SK-N-SH (cell line): ENCODE data around the gene TELO2. TPM values are rescaled to one million over a fixed set of nuclear protein-coding genes. Genes with fewer than 3 reads are reported as not detected.

Source experiments
- CTCF ChIA-PET: fragments of 300-600, 350-600 bp; formaldehyde crosslinking; extraction: SDS; loops from one replicate; lab custom pipeline; 2021; lab: Yijun Ruan, JAX
- POLR2A ChIA-PET: fragments of 350-600 bp; sonication (Branson Sonifier 250); formaldehyde crosslinking; extraction: SDS; loops from one replicate; lab custom pipeline; 2020; ENCODE audit warnings: antibody characterized with exemption, inconsistent platforms; lab: Yijun Ruan, JAX
- DNase-seq: peaks from one replicate; pipeline ENCODE4 v3.0.0; 2012
- H2AFZ ChIP-seq: fragments of 200-600 bp; sonication (generic); 2 replicates; pipeline ENCODE4 v1.8.1; 2016; ENCODE audit warnings: antibody characterized with exemption, mild to moderate bottlenecking, low read depth
- H3F3A ChIP-seq: fragments of 200-600 bp; sonication (generic); replicated peaks from 2 replicates; pipeline ENCODE3; 2016; ENCODE audit warnings: antibody characterized with exemption, mild to moderate bottlenecking; ENCODE audit not compliant: insufficient read depth
- H3K27ac ChIP-seq, 2 experiments: fragments of 200-500 bp in 1 of 2; fragments of 200-600 bp in 1 of 2; sonication (Bioruptor generic) in 1 of 2; sonication (generic), shearing (Covaris generic) in 1 of 2; 2 replicates each; pipeline versions ENCODE4 v1.5.1 to v1.6.1; 2014 to 2016; ENCODE audit warnings: low read depth in 2 of 2, inconsistent platforms in 1 of 2, low read length in 1 of 2, mild to moderate bottlenecking in 1 of 2, mixed read lengths in 1 of 2
- H3K27me3 ChIP-seq: fragments of 200-600 bp; sonication (generic), shearing (Covaris generic); 2 replicates; pipeline ENCODE4 v1.6.1; 2016; ENCODE audit warnings: mixed run types; ENCODE audit not compliant: insufficient read depth
- H3K36me3 ChIP-seq, 2 experiments: fragments of 200-500 bp in 1 of 2; fragments of 200-600 bp in 1 of 2; sonication (Bioruptor generic) in 1 of 2; sonication (generic) in 1 of 2; replicated peaks in 1 of 2; 2 replicates each; pipeline versions ENCODE3 to v1.5.1; 2014 to 2016; ENCODE audit warnings: low read length in 1 of 2, mild to moderate bottlenecking in 1 of 2; ENCODE audit not compliant: insufficient read depth in 2 of 2, control insufficient read depth in 1 of 2
- H3K4me1 ChIP-seq, 2 experiments: fragments of 200-500 bp in 1 of 2; fragments of 200-600 bp in 1 of 2; sonication (Bioruptor generic) in 1 of 2; sonication (generic), shearing (Covaris generic) in 1 of 2; 2 replicates each; pipeline versions ENCODE4 v1.5.1 to v1.6.1; 2014 to 2016; ENCODE audit warnings: low read depth in 1 of 2, low read length in 1 of 2, mixed run types in 1 of 2; ENCODE audit not compliant: insufficient read depth in 2 of 2, control insufficient read depth in 1 of 2
- H3K4me2 ChIP-seq: fragments of 200-600 bp; sonication (generic), shearing (Covaris generic); 2 replicates; pipeline ENCODE4 v1.6.1; 2017; ENCODE audit warnings: mixed run types
- H3K4me3 ChIP-seq, 2 experiments: fragments of 200-500 bp in 1 of 2; fragments of 200-600 bp in 1 of 2; sonication (Bioruptor generic) in 1 of 2; sonication (generic), shearing (Covaris generic) in 1 of 2; 2 replicates each; pipeline versions ENCODE4 v1.5.1 to v1.8.1; 2014 to 2016; ENCODE audit warnings: low read depth in 2 of 2, inconsistent platforms in 1 of 2, low read length in 1 of 2, mild to moderate bottlenecking in 1 of 2, mixed read lengths in 1 of 2, moderate library complexity in 1 of 2
- H3K79me2 ChIP-seq: fragments of 200-600 bp; sonication (generic); 2 replicates; pipeline ENCODE4 v1.8.1; 2017; ENCODE audit warnings: mild to moderate bottlenecking; ENCODE audit not compliant: insufficient read depth
- H3K9ac ChIP-seq: fragments of 200-600 bp; sonication (generic); 2 replicates; pipeline ENCODE4 v1.6.1; 2017; ENCODE audit warnings: mixed run types
- H3K9me2 ChIP-seq: fragments of 200-600 bp; sonication (generic); 2 replicates; pipeline ENCODE4 v1.6.1; 2017; ENCODE audit warnings: mixed run types
- H3K9me3 ChIP-seq: fragments of 200-600 bp; sonication (generic); 2 replicates; pipeline ENCODE4 v1.6.1; 2017; ENCODE audit warnings: mixed run types, mild to moderate bottlenecking, moderate library complexity
- H4K20me1 ChIP-seq: fragments of 200-600 bp; sonication (generic); 2 replicates; pipeline ENCODE4 v1.6.1; 2017; ENCODE audit warnings: mild to moderate bottlenecking, mixed run types; ENCODE audit not compliant: insufficient read depth
- ELF1 ChIP-seq: IDR thresholded peaks from 2 replicates; pipeline ENCODE4 v1.4.0; 2012
- MEF2A ChIP-seq: IDR thresholded peaks from 2 replicates; pipeline ENCODE4 v1.4.0; 2012; ENCODE audit warnings: low read depth, borderline replicate concordance
- MXI1 ChIP-seq: IDR thresholded peaks from 2 replicates; pipeline ENCODE4 v1.6.1; 2012; ENCODE audit warnings: mild to moderate bottlenecking, low read depth, low read length, improper control_type of control experiment
- RAD21 ChIP-seq: IDR thresholded peaks from 2 replicates; pipeline ENCODE4 v1.6.1; 2012; ENCODE audit warnings: mild to moderate bottlenecking, low read length
- RCOR1 ChIP-seq: fragments of 150-350 bp; IDR thresholded peaks from 2 replicates; pipeline ENCODE4 v1.6.1; 2017; ENCODE audit warnings: antibody characterized with exemption, low read length
- RFX5 ChIP-seq: IDR thresholded peaks from 2 replicates; pipeline ENCODE4 v1.6.1; 2012; ENCODE audit warnings: mild to moderate bottlenecking, improper control_type of control experiment, low read length
- SMC3 ChIP-seq: IDR thresholded peaks from 2 replicates; pipeline ENCODE4 v1.6.1; 2012; ENCODE audit warnings: low read depth, low read length, improper control_type of control experiment
- TAF1 ChIP-seq: IDR thresholded peaks from 2 replicates; pipeline ENCODE4 v1.6.1; 2012; ENCODE audit warnings: low read depth, mild to moderate bottlenecking, low read length, moderate library complexity, borderline replicate concordance
- WGBS: methylation state at CpG from one replicate; pipeline ENCODE4 v1.1.6; 2017; ENCODE audit warnings: low lambda C conversion rate; 5-methylcytosine and 5-hydroxymethylcytosine counted together
- polyA plus RNA-seq, 3 experiments: library from polyadenylated mRNA; depleted of rRNA; stranded (reverse); fragments of >200 nt; gene quantifications; 2 replicates each; pipeline ENCODE4 v1.2.3, GENCODE V29; 2012
- TF ChIP-seq, protein P1 (sequence below): IDR thresholded peaks from 2 replicates; pipeline ENCODE4 v1.4.0; 2012; ENCODE audit warnings: low read depth
- TF ChIP-seq, protein P2 (sequence below): IDR thresholded peaks from 2 replicates; pipeline ENCODE4 v1.4.0; 2012; ENCODE audit warnings: low read depth, borderline replicate concordance

Gene TELO2
- polyA plus RNA-seq, 1 of the 3 experiments (the other 2 are of a cell fraction), result 24.2 TPM

DNA sequence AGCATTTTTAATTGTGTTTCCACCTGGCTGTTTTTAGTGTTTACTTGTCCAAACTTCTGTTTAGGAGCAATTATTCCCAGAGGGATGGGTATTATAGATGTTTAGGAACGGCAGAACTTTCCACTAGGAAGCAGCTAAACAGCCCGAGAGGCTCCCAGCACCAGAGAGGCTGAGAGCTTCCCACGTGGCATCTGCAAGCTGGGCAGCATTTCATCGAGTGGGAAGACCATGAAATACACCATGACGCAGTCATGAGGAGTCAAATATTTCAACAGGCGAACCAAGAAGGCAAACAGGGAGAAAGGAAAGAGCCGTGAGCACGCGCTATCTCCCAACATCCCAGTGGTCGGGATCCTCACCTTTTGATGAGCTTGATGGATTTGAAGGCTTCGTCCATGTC lies 64.4 kb downstream of the TELO2 start:
- Histone ChIP-seq H3F3A (no peaks in the 10 kb centered on the region), H2AFZ (no peak overlapping the region), H3K4me3 (no peak overlapping the region), H3K4me2 (no peak overlapping the region), H3K36me3 (peaks cover 23 to 74% of the 10 kb centered on the region in 2 experiments), H3K27me3 (no peaks in the 10 kb centered on the region), H3K79me2 (no peaks in the 10 kb centered on the region), H3K27ac (no peak overlapping the region), H3K9me2 (no peaks in the 10 kb centered on the region), H4K20me1 (no peaks in the 10 kb centered on the region), H3K4me1 (no peaks in the 10 kb centered on the region), H3K9ac (no peak overlapping the region), H3K9me3 (no peaks in the 10 kb centered on the region)
- DNase-seq, result no peak
- POLR2A ChIA-PET, result no interaction called here
- TF ChIP-seq ELF1, result no peak
- TF ChIP-seq, protein P1, sequence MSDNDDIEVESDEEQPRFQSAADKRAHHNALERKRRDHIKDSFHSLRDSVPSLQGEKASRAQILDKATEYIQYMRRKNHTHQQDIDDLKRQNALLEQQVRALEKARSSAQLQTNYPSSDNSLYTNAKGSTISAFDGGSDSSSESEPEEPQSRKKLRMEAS, result no peak
- no peak for TF ChIP-seq MXI1
- TF ChIP-seq MEF2A, result no peak
- TF ChIP-seq, protein P2, sequence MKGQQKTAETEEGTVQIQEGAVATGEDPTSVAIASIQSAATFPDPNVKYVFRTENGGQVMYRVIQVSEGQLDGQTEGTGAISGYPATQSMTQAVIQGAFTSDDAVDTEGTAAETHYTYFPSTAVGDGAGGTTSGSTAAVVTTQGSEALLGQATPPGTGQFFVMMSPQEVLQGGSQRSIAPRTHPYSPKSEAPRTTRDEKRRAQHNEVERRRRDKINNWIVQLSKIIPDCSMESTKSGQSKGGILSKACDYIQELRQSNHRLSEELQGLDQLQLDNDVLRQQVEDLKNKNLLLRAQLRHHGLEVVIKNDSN, result no peak
- TF ChIP-seq RFX5, result no peak
- TF ChIP-seq RCOR1, result no peak
- TF ChIP-seq TAF1, result no peak
- CTCF ChIA-PET, result no interaction called here
- WGBS, result 97% methylated on average over 11 of the region's 11 CpGs

DNA sequence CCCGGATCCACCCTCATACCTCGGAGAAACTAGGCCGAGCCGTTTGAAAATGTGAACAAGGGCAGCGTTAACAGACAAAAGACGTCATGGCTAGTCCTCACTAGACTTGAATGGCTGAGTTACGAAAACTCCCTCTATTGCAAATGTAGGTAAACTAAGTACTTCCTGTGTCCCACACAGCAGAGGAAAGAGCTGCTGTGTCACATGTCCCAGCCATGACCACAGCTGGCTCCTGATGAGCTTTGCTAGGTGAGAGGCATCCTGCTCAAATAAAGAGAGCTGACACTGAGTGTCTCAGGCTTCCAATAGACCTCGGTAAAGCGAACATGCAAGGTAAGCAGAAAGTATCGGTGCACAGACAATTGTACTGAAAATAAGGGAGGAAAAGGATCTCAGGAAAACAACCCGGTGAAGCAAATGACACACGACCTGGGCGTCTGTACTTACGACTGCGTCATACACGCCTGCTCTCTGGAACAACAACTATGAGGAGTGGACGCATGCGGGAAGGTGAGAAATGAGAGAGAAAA lies 66.4 kb downstream of the TELO2 start:
- TF ChIP-seq SMC3, result no peak
- no peak for TF ChIP-seq TAF1
- TF ChIP-seq RCOR1, result no peak
- TF ChIP-seq RAD21, result no peak
- TF ChIP-seq, all 33 proteins: peak for 0
- ChIA-PET CTCF (no interaction called here), POLR2A (no interaction called here)
- H3K9me3 ChIP-seq, result no peaks in the 10 kb centered on the region
- H3K36me3 ChIP-seq, result peaks cover 23 to 62% of the 10 kb centered on the region in 2 experiments
- WGBS, result 95% methylated on average over 18 of the region's 18 CpGs
- H3K27ac ChIP-seq, result no peak overlapping the region
- H3K27me3 ChIP-seq, result no peaks in the 10 kb centered on the region
- no peaks in the 10 kb centered on the region for H4K20me1 ChIP-seq
- H3F3A ChIP-seq, result no peaks in the 10 kb centered on the region
- H3K4me3 ChIP-seq, result no peak overlapping the region
- H3K79me2 ChIP-seq, result no peaks in the 10 kb centered on the region
- H3K9ac ChIP-seq, result no peak overlapping the region
- DNase-seq, result no peak
- no peak overlapping the region for H2AFZ ChIP-seq
- H3K9me2 ChIP-seq, result no peaks in the 10 kb centered on the region
- H3K4me2 ChIP-seq, result no peak overlapping the region
- no peaks in the 10 kb centered on the region for H3K4me1 ChIP-seq

Other genes starting within 250 kb of the TELO2 start
- not detected in 2 replicates for gene TPSD1, start 237.3 kb upstream of the TELO2 start, polyA plus RNA-seq (2012; rRNA removed)
- 107 and 113 TPM in 2 replicates for gene UBE2I, start 183.7 kb upstream of the TELO2 start, polyA plus RNA-seq (2012; rRNA removed)
- 1.1 and 2.0 TPM in 2 replicates for gene BAIAP3, start 159.7 kb upstream of the TELO2 start, polyA plus RNA-seq (2012; rRNA removed)
- 67.6 and 87.3 TPM in 2 replicates for gene TSR3, start 141.5 kb upstream of the TELO2 start, polyA plus RNA-seq (2012; rRNA removed)
- gene GNPTG, start 141.4 kb upstream of the TELO2 start, polyA plus RNA-seq (2012; rRNA removed), result 113 and 114 TPM in 2 replicates
- gene UNKL, start 78.7 kb upstream of the TELO2 start, polyA plus RNA-seq (2012; rRNA removed), result 16.3 and 16.4 TPM in 2 replicates
- 47.6 and 51.9 TPM in 2 replicates for gene UQCC4, start 72.6 kb upstream of the TELO2 start, polyA plus RNA-seq (2012; rRNA removed)
- gene PERCC1, start 62.3 kb upstream of the TELO2 start, polyA plus RNA-seq (2012; rRNA removed), result not detected in 2 replicates
- 0.35 and 0.41 TPM in 2 replicates for gene CCDC154, start 48.8 kb upstream of the TELO2 start, polyA plus RNA-seq (2012; rRNA removed)
- 22.7 and 44.3 TPM in 2 replicates for gene CLCN7, start 18.3 kb upstream of the TELO2 start, polyA plus RNA-seq (2012; rRNA removed)
- gene PTX4, start 4.4 kb upstream of the TELO2 start, polyA plus RNA-seq (2012; rRNA removed), result not detected in 2 replicates
- 2.1 and 2.3 TPM in 2 replicates for gene TMEM204, start 40.3 kb downstream of the TELO2 start, polyA plus RNA-seq (2012; rRNA removed)
- gene IFT140, start 118.7 kb downstream of the TELO2 start, polyA plus RNA-seq (2012; rRNA removed), result 13.5 and 19.3 TPM in 2 replicates
- gene CRAMP1, start 119.0 kb downstream of the TELO2 start, polyA plus RNA-seq (2012; rRNA removed), result 7.6 and 9.5 TPM in 2 replicates
- gene JPT2, start 184.9 kb downstream of the TELO2 start, polyA plus RNA-seq (2012; rRNA removed), result 36.9 and 67.4 TPM in 2 replicates
- 53.6 and 57.3 TPM in 2 replicates for gene MAPK8IP3, start 212.8 kb downstream of the TELO2 start, polyA plus RNA-seq (2012; rRNA removed)